Trophoblast cell (in vitro differentiated cells and primary cell): ENCODE measurements around the gene CLCN3.
"Not testable (repeated sequence)": the region's sequence is repeated elsewhere in the genome, so short reads cannot be mapped to it uniquely, and the experiment has no call there.

ENCODE experiments used
- DNase-seq, 2 donors: peaks; one replicate each; pipeline ENCODE4 v3.0.0-alpha.2; 2016
- H2AFZ ChIP-seq: 2 replicates; pipeline ENCODE4 v1.6.1; 2013; ENCODE audit warnings: low read length, moderate library complexity, mild to moderate bottlenecking; ENCODE audit not compliant: insufficient read depth, poor library complexity
- H2AK5ac ChIP-seq: 2 replicates; pipeline ENCODE4 v1.6.1; 2013; ENCODE audit warnings: mild to moderate bottlenecking, low read length
- H2BK120ac ChIP-seq: 2 replicates; pipeline ENCODE4 v1.6.1; 2013; ENCODE audit warnings: low read length, mild to moderate bottlenecking, moderate library complexity; ENCODE audit not compliant: insufficient read depth, poor library complexity
- H2BK12ac ChIP-seq: 2 replicates; pipeline ENCODE4 v1.6.1; 2013; ENCODE audit warnings: mild to moderate bottlenecking, low read length, moderate library complexity
- H2BK5ac ChIP-seq: 2 replicates; pipeline ENCODE4 v1.6.1; 2013; ENCODE audit warnings: low read length, low read depth, moderate library complexity, mild to moderate bottlenecking; ENCODE audit not compliant: poor library complexity
- H3K14ac ChIP-seq: 2 replicates; pipeline ENCODE4 v1.6.1; 2013; ENCODE audit warnings: mild to moderate bottlenecking, low read length
- H3K18ac ChIP-seq: 2 replicates; pipeline ENCODE4 v1.6.1; 2013; ENCODE audit warnings: mild to moderate bottlenecking, low read length
- H3K23ac ChIP-seq: 2 replicates; pipeline ENCODE4 v1.6.1; 2013; ENCODE audit warnings: low read length
- H3K27ac ChIP-seq: 2 replicates; pipeline ENCODE4 v1.5.1; 2013; ENCODE audit warnings: low read depth, mild to moderate bottlenecking, inconsistent platforms, low read length, moderate library complexity
- H3K27me3 ChIP-seq: 2 replicates; pipeline ENCODE4 v1.6.1; 2013; ENCODE audit warnings: inconsistent platforms, mild to moderate bottlenecking, low read length, moderate library complexity; ENCODE audit not compliant: insufficient read depth
- H3K36me3 ChIP-seq, 2 experiments: 1 replicate in 1 of 2; 2 replicates in 1 of 2; pipeline ENCODE4 v1.6.1; 2013; ENCODE audit warnings: low read length in 2 of 2, mild to moderate bottlenecking in 2 of 2, moderate library complexity in 1 of 2; ENCODE audit not compliant: insufficient read depth in 2 of 2, control insufficient read depth in 1 of 2
- H3K4ac ChIP-seq: 2 replicates; pipeline ENCODE4 v1.6.1; 2013; ENCODE audit warnings: low read depth, mild to moderate bottlenecking, low read length, moderate library complexity
- H3K4me1 ChIP-seq, 2 experiments: 1 replicate in 1 of 2; 2 replicates in 1 of 2; pipeline ENCODE4 v1.6.1; 2013; ENCODE audit warnings: low read length in 2 of 2, mild to moderate bottlenecking in 2 of 2, moderate library complexity in 1 of 2; ENCODE audit not compliant: insufficient read depth in 2 of 2, control insufficient read depth in 1 of 2
- H3K4me2 ChIP-seq: 2 replicates; pipeline ENCODE4 v1.6.1; 2013; ENCODE audit warnings: inconsistent platforms, mild to moderate bottlenecking, low read length, moderate library complexity
- H3K4me3 ChIP-seq: 2 replicates; pipeline ENCODE4 v1.5.1; 2013; ENCODE audit warnings: mild to moderate bottlenecking, low read depth, low read length, inconsistent platforms
- H3K79me1 ChIP-seq: one replicate; pipeline ENCODE4 v1.6.1; 2013; ENCODE audit warnings: low read length
- H3K79me2 ChIP-seq: 2 replicates; pipeline ENCODE4 v1.6.1; 2013; ENCODE audit warnings: low read length, mild to moderate bottlenecking; ENCODE audit not compliant: control insufficient read depth, insufficient read depth, poor library complexity
- H3K9ac ChIP-seq: 2 replicates; pipeline ENCODE4 v1.6.1; 2013; ENCODE audit warnings: mild to moderate bottlenecking, low read length
- H3K9me3 ChIP-seq: 2 replicates; pipeline ENCODE4 v1.6.1; 2013; ENCODE audit warnings: low read depth, mild to moderate bottlenecking, control low read depth, inconsistent platforms, low read length; ENCODE audit not compliant: insufficient read depth
- H4K12ac ChIP-seq: 2 replicates; pipeline ENCODE4 v1.6.1; 2013; ENCODE audit warnings: low read depth, mild to moderate bottlenecking, low read length, moderate library complexity
- H4K8ac ChIP-seq: 2 replicates; pipeline ENCODE4 v1.6.1; 2013; ENCODE audit warnings: low read depth, mild to moderate bottlenecking, low read length, moderate library complexity
- H4K91ac ChIP-seq: one replicate; pipeline ENCODE4 v1.6.1; 2013; ENCODE audit warnings: low read depth, mild to moderate bottlenecking, low read length, moderate library complexity
- WGBS: extraction: QIAGEN DNeasy Blood & Tissue Kit; methylation state at CpG from one replicate; pipeline ENCODE4 v1.1.7; 2013; ENCODE audit warnings: missing lambda C conversion rate; ENCODE audit not compliant: insufficient read length, insufficient coverage; ENCODE audit errors: extremely low coverage; 5-methylcytosine and 5-hydroxymethylcytosine counted together

The CLCN3 gene

DNA sequence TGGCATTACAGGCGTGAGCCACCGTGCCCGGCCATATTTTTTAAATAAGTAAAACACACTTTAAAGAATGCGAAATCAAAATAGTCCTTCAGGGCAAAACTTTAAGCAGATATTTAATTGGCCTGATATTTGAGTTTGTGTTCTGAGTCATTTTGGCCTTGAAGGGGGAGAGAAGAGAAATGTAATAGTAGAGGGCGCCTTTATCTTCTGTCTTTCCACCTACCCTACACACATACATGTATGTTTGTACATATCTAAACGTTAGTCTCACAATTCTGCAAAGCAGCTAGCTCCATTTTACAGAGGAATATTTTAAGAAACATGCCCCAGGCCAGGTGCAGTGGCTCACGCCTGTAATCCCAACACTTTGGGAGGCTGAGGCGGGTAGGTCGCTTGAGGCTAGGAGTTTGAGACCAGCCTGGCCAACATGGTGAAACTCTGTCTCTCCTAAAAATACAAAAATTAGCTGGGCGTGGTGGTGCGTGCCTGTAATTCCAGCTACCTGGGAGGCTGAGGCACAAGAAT, 151.2 kb downstream of the CLCN3 start:
- not testable (repeated sequence) for H3K4me1 ChIP-seq, H4K8ac ChIP-seq, H3K79me2 ChIP-seq, H3K4ac ChIP-seq, H2BK12ac ChIP-seq, H2BK5ac ChIP-seq, H3K9ac ChIP-seq, H3K27me3 ChIP-seq, H3K4me3 ChIP-seq, H3K18ac ChIP-seq, H4K91ac ChIP-seq, H3K9me3 ChIP-seq, H3K27ac ChIP-seq, H3K79me1 ChIP-seq, H2BK120ac ChIP-seq, H3K14ac ChIP-seq, H3K4me2 ChIP-seq, H2AFZ ChIP-seq, H3K36me3 ChIP-seq, H2AK5ac ChIP-seq, H4K12ac ChIP-seq, H3K23ac ChIP-seq
- WGBS = no CpG with 5 or more reads among the region's 11 CpGs
- DNase-seq = peak; percentile 92 to 97
